HG02973 (cell line): ENCODE data around the gene LPP.

Source experiments
- ATAC-seq: cut with Tn5 transposase; IDR thresholded peaks from one replicate; pipeline ENCODE4 v1.9.1; 2021; ENCODE audit warnings: moderate library complexity; ENCODE audit not compliant: unreplicated experiment

LPP gene

GRCh38 chr3:188814581-188814980, 660.6 kb downstream of the LPP start:
- ATAC-seq: no peak

- ATAC-seq: no peak
Measured at GRCh38 chr3:188817103-188817934, 663.4 kb downstream of the LPP start.

GRCh38 chr3:188817935-188818269, 663.9 kb downstream of the LPP start:
- ATAC-seq: no peak

- no peak for ATAC-seq
Measured at GRCh38 chr3:188818282-188818681, 664.3 kb downstream of the LPP start.

GRCh38 chr3:188819939-188820338, 666.0 kb downstream of the LPP start:
- ATAC-seq: no peak

GRCh38 chr3:188822004-188822403, 668.0 kb downstream of the LPP start:
- ATAC-seq: no peak

GRCh38 chr3:188822411-188822810, 668.5 kb downstream of the LPP start:
- ATAC-seq: no peak

- ATAC-seq: no peak
Measured at GRCh38 chr3:188824566-188824965, 670.6 kb downstream of the LPP start.

GRCh38 chr3:188825901-188826300, 671.9 kb downstream of the LPP start:
- ATAC-seq: no peak

- no peak for ATAC-seq
Measured at GRCh38 chr3:188826574-188826973, 672.6 kb downstream of the LPP start.

GRCh38 chr3:188827103-188827502, 673.1 kb downstream of the LPP start:
- ATAC-seq: no peak

- no peak for ATAC-seq
Measured at GRCh38 chr3:188827576-188827975, 673.6 kb downstream of the LPP start.

- ATAC-seq: no peak
Measured at GRCh38 chr3:188829130-188829529, 675.2 kb downstream of the LPP start.

GRCh38 chr3:188829576-188829975, 675.6 kb downstream of the LPP start:
- no peak for ATAC-seq

GRCh38 chr3:188830893-188831292, 676.9 kb downstream of the LPP start:
- no peak for ATAC-seq

- ATAC-seq: no peak
Measured at GRCh38 chr3:188832146-188832545, 678.2 kb downstream of the LPP start.

- no peak for ATAC-seq
Measured at GRCh38 chr3:188832961-188833721, 679.2 kb downstream of the LPP start.

- no peak for ATAC-seq
Measured at GRCh38 chr3:188834349-188834748, 680.4 kb downstream of the LPP start.

GRCh38 chr3:188839187-188839695, 685.3 kb downstream of the LPP start:
- ATAC-seq: no peak

GRCh38 chr3:188840290-188840689, 686.3 kb downstream of the LPP start:
- no peak for ATAC-seq

- ATAC-seq: no peak
Measured at GRCh38 chr3:188841906-188842305, 687.9 kb downstream of the LPP start.

- ATAC-seq: no peak
Measured at GRCh38 chr3:188842639-188843038, 688.7 kb downstream of the LPP start.
